MM.1S (cell line): Measurements from ENCODE around the gene RNF220.
A peak's percentile ranks its signal among the peaks of the same experiment; 100 is the strongest.

Source experiments
- DNase-seq: peaks from one replicate; pipeline ENCODE4 v3.0.0-alpha.2; 2015
- H2AFZ ChIP-seq: fragments of 300-600 bp; sonication (generic); 2 replicates; pipeline ENCODE4 v1.6.0; 2016; ENCODE audit warnings: antibody characterized with exemption, low read length
- H3F3A ChIP-seq: fragments of 300-600 bp; sonication (generic); 2 replicates; pipeline ENCODE4 v1.6.1; 2016; ENCODE audit warnings: mild to moderate bottlenecking, antibody characterized with exemption, low read length, moderate library complexity, mixed read lengths; ENCODE audit not compliant: insufficient read depth
- H3K27ac ChIP-seq: fragments of 300-600 bp; sonication (generic); 2 replicates; pipeline ENCODE4 v1.5.1; 2016; ENCODE audit warnings: mild to moderate bottlenecking, low read length
- H3K27me3 ChIP-seq: fragments of 300-600 bp; sonication (generic); replicated peaks from 2 replicates; pipeline ENCODE4 v1.6.0; 2016; ENCODE audit warnings: low read length; ENCODE audit not compliant: insufficient read depth
- H3K36me3 ChIP-seq: fragments of 300-600 bp; sonication (generic); replicated peaks from 2 replicates; pipeline ENCODE4 v1.6.1; 2016; ENCODE audit warnings: mild to moderate bottlenecking, low read length, mixed read lengths; ENCODE audit not compliant: insufficient read depth
- H3K4me1 ChIP-seq: fragments of 300-600 bp; sonication (generic); 2 replicates; pipeline ENCODE4 v1.6.1; 2016; ENCODE audit warnings: low read length, mixed read lengths
- H3K4me2 ChIP-seq: fragments of 300-600 bp; sonication (generic); 2 replicates; pipeline ENCODE4 v1.6.0; 2016; ENCODE audit warnings: low read depth, low read length
- H3K4me3 ChIP-seq: fragments of 300-600 bp; sonication (generic); 2 replicates; pipeline ENCODE4 v1.5.1; 2016; ENCODE audit warnings: low read length, mixed read lengths
- H3K79me2 ChIP-seq: fragments of 300-600 bp; sonication (generic); 2 replicates; pipeline ENCODE4 v1.6.1; 2016; ENCODE audit warnings: mixed run types, low read length, mixed read lengths
- H3K9ac ChIP-seq: fragments of 300-600 bp; sonication (generic); 2 replicates; pipeline ENCODE4 v1.6.1; 2016; ENCODE audit warnings: low read length, mixed read lengths
- H3K9me2 ChIP-seq: fragments of 300-600 bp; sonication (generic); replicated peaks from 2 replicates; pipeline ENCODE4 v1.6.1; 2016; ENCODE audit warnings: mild to moderate bottlenecking, low read length, mixed read lengths; ENCODE audit not compliant: insufficient read depth
- H3K9me3 ChIP-seq: fragments of 300-600 bp; sonication (generic); replicated peaks from 2 replicates; pipeline ENCODE4 v1.6.1; 2016; ENCODE audit warnings: mild to moderate bottlenecking, low read length, mixed read lengths; ENCODE audit not compliant: insufficient read depth
- H4K20me1 ChIP-seq: fragments of 300-600 bp; sonication (generic); 2 replicates; pipeline ENCODE4 v1.6.1; 2016; ENCODE audit warnings: mild to moderate bottlenecking, low read length, moderate library complexity, mixed read lengths; ENCODE audit not compliant: insufficient read depth
- CTCF ChIP-seq: fragments of 300-600 bp; sonication (generic); IDR thresholded peaks from 2 replicates; pipeline ENCODE4 v1.5.1; 2016; ENCODE audit warnings: antibody characterized with exemption, low read length, mixed read lengths
- EZH2 ChIP-seq: fragments of 300-600 bp; sonication (generic); optimal IDR thresholded peaks from 2 replicates; pipeline ENCODE3; 2017; ENCODE audit warnings: low read depth, mild to moderate bottlenecking, antibody characterized with exemption, low read length, mixed read lengths
- EZH2phosphoT487 ChIP-seq: fragments of 300-600 bp; sonication (generic); IDR thresholded peaks from 2 replicates; pipeline ENCODE4 v1.6.1; 2018; ENCODE audit warnings: antibody characterized with exemption, low read length

The RNF220 gene

GRCh38 chr1:44653107-44653964 lies 248.3 kb downstream of the RNF220 start:
- no peaks in the 10 kb centered on the region for H3K27me3 ChIP-seq
- no peaks in the 10 kb centered on the region for H3K4me1 ChIP-seq
- H3K9me2 ChIP-seq: no peaks in the 10 kb centered on the region
- no peak overlapping the region for H3K27ac ChIP-seq
- H2AFZ ChIP-seq: no peak overlapping the region
- peaks cover 12% of the 10 kb centered on the region for H3F3A ChIP-seq
- no peaks in the 10 kb centered on the region for H4K20me1 ChIP-seq
- H3K9ac ChIP-seq: no peak overlapping the region
- H3K4me3 ChIP-seq: no peak overlapping the region
- no peak for DNase-seq
- H3K79me2 ChIP-seq: no peaks in the 10 kb centered on the region
- H3K9me3 ChIP-seq: no peaks in the 10 kb centered on the region
- H3K4me2 ChIP-seq: no peak overlapping the region
- TF ChIP-seq CTCF: no peak
- TF ChIP-seq EZH2phosphoT487: no peak
- TF ChIP-seq EZH2: no peak
- no peaks in the 10 kb centered on the region for H3K36me3 ChIP-seq

DNA sequence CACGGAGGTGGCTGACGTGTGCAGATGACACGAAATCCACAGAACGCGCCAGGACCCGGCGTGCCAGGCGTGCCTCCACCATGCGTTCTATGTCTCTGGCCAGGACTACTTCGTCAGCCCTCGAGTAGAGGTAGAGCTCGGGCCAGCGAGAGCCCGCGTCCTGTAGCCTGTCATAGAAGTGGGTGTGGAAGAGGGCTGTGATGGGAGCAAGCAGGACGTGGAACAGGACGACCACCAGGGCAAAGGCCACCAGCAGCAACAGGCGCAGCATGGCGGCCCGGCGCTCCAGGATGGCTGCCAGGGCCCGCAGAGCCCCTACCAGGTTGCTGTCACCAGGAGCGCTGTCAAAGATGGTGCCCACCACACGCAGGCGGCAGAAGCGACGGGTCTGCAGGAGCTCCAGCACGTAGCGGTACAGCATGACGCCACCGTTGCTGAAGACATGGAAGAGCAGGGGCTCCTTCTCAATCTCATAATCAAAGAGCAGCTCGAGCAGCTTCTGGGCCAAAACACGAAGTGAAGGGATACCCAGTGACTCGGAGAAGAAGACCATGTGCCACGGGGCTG lies 249.6 kb downstream of the RNF220 start:
- no peak for TF ChIP-seq CTCF
- TF ChIP-seq EZH2: no peak
- TF ChIP-seq EZH2phosphoT487: no peak
- Histone ChIP-seq H3K9ac (no peak overlapping the region), H3K9me3 (no peaks in the 10 kb centered on the region)

GRCh38 chr1:44655609-44656008 lies 250.6 kb downstream of the RNF220 start:
- no peaks in the 10 kb centered on the region for H3K9me3 ChIP-seq
- H3K36me3 ChIP-seq: no peaks in the 10 kb centered on the region
- no peak overlapping the region for H3K4me3 ChIP-seq
- H3K27me3 ChIP-seq: no peaks in the 10 kb centered on the region
- H3K9ac ChIP-seq: no peak overlapping the region
- H3K4me1 ChIP-seq: no peaks in the 10 kb centered on the region
- no peak overlapping the region for H2AFZ ChIP-seq
- H3K27ac ChIP-seq: no peak overlapping the region
- no peaks in the 10 kb centered on the region for H3K9me2 ChIP-seq
- H3F3A ChIP-seq: peaks cover 12% of the 10 kb centered on the region
- no peaks in the 10 kb centered on the region for H3K79me2 ChIP-seq
- H4K20me1 ChIP-seq: no peaks in the 10 kb centered on the region
- H3K4me2 ChIP-seq: no peak overlapping the region
- TF ChIP-seq EZH2 (no peak), EZH2phosphoT487 (no peak), CTCF (peak; percentile 72)
- DNase-seq: no peak

More for the DNA sequence above, 249.6 kb downstream of the RNF220 start:
- Histone ChIP-seq H3F3A (peaks cover 12% of the 10 kb centered on the region), H3K4me1 (no peaks in the 10 kb centered on the region), H4K20me1 (no peaks in the 10 kb centered on the region), H3K27me3 (no peaks in the 10 kb centered on the region), H3K27ac (no peak overlapping the region), H2AFZ (no peak overlapping the region), H3K4me3 (no peak overlapping the region), H3K9me2 (no peaks in the 10 kb centered on the region), H3K4me2 (no peak overlapping the region), H3K79me2 (no peaks in the 10 kb centered on the region), H3K36me3 (no peaks in the 10 kb centered on the region)
- no peak for DNase-seq
